ENCODE data around the gene ATG13.

ATG13 gene

DNA sequence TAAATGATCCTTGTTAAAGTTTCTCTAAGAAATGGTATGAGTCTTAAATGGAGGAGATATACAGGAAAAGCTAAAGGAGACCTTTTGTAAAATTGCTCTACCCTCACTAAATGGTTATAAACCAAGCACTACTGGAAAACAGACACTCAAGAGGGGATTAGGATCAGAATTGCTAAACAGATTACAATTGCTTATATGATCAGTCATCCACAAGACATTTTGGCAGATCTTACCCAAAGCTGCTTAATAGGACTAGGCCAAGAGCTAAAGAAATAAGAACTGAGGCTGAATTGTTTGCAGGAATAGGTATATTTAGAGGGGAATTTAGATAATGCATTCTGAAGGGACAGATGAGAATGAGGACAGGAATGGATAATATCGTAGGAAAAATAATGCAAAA is 9.8 kb upstream of the ATG13 start:
- TF ChIP-seq, protein P1, sequence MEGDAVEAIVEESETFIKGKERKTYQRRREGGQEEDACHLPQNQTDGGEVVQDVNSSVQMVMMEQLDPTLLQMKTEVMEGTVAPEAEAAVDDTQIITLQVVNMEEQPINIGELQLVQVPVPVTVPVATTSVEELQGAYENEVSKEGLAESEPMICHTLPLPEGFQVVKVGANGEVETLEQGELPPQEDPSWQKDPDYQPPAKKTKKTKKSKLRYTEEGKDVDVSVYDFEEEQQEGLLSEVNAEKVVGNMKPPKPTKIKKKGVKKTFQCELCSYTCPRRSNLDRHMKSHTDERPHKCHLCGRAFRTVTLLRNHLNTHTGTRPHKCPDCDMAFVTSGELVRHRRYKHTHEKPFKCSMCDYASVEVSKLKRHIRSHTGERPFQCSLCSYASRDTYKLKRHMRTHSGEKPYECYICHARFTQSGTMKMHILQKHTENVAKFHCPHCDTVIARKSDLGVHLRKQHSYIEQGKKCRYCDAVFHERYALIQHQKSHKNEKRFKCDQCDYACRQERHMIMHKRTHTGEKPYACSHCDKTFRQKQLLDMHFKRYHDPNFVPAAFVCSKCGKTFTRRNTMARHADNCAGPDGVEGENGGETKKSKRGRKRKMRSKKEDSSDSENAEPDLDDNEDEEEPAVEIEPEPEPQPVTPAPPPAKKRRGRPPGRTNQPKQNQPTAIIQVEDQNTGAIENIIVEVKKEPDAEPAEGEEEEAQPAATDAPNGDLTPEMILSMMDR (IDR thresholded peaks at IDR 0.05; ENCODE audit: low read depth, low read length) = no peak
- no peak for DNase-seq (ENCODE audit: extremely low read depth, low read depth)

DNA sequence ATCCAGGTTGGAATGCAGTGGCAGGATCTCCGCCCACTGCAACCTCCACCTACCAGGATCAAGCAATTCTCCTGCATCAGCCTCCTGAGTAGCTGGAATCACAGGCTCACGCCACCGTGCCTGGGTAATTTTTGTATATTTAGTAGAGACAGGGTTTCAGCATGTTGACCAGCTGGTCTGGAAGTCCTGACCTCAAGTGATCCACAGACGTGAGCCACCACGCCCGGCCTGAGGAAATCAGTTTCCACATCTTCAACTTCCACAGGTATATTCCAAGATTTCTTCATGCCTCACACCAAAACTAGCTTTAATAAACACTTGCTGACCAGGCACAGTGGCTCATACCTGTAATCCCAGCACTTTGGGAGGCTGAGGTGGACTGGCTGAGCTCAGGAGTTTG is 8.0 kb upstream of the ATG13 start:
- DNase-seq (ENCODE audit: extremely low read depth, low read depth) = no peak
- TF ChIP-seq, protein P1 (IDR thresholded peaks at IDR 0.05; ENCODE audit: low read depth, low read length) = no peak

DNA sequence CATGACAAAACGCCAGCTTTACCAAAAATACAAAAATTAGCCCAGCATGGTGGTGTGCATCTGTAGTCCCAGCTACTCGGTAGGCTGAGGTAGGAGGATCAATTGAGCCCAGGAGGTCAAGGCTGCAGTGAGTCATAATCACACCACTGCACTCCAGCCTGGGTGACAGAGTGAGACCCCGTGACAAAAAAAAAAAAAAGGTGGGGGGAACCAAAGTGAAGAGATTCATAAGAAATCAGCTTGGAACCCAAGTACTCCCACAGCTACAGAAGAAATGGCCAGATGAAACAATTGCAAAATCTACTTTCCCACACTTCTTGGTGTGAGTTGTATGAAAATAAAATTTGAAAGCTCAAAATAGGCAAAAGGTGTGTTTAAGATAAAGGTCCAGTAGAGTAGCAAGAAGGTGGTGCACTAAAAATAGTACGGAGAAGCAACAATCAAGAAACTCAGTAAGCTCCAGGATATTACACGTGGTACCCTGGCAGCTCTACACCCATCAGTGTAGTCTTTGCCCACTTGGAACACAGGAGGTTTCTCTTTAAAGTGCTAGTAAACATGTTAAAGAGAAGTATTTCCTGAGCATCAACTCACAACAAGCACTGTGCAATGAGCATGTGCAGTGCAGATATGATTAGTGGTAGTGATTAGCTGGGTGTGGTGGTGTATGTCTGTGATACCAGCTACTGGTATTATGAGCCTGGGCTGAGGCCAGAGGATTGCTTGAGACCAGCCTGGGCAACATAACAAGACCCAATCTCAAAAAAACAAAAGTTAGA is 5.6 kb upstream of the ATG13 start:
- no peak for DNase-seq (ENCODE audit: extremely low read depth, low read depth)

DNA sequence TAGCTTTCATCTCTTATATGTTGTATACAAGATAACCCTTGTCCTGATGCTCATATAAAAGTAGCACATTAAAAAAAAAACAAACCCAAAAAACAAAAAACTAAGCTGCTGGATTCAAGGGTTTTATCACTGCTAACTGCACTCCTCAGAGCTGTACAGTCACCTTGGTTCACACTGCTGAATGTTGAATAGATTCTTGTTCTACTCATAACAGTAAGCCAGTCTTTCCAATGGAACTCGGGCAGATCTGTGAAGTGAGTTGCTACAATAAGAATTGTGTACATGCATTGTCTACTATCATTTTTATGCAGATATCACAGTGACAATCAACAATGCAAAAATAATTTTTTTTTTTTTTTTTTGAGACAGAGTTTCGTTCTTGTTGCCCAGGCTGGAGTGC is 5.0 kb upstream of the ATG13 start:
- no peak for DNase-seq (ENCODE audit: extremely low read depth, low read depth)
- TF ChIP-seq, protein P1 (IDR thresholded peaks at IDR 0.05; ENCODE audit: low read depth, low read length) = no peak

More for the DNA sequence above, 5.6 kb upstream of the ATG13 start:
- TF ChIP-seq, protein P1 (IDR thresholded peaks at IDR 0.05; ENCODE audit: low read depth, low read length) = no peak

DNA sequence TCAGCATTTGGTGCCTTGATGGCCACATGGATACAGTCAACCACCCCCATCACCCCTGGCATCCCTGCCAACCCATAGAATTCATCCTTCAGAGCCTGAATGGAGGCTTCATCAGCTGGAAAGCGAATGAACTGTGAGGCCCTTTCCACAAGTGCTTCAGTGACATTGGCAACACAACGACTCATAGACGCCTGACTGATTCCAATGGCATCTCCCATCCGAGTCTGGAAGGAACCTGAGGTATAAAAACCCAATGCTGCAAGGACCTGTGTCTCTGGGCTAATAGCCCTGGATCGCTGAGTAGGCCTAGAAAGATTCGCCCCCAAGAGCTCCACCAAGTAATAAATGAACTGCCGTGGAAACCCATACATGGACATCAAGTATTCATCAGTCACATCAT is 1.6 kb upstream of the ATG13 start:
- TF ChIP-seq, protein P1 (IDR thresholded peaks at IDR 0.05; ENCODE audit: low read depth, low read length) = no peak
- no peak for DNase-seq (ENCODE audit: extremely low read depth, low read depth)

DNA sequence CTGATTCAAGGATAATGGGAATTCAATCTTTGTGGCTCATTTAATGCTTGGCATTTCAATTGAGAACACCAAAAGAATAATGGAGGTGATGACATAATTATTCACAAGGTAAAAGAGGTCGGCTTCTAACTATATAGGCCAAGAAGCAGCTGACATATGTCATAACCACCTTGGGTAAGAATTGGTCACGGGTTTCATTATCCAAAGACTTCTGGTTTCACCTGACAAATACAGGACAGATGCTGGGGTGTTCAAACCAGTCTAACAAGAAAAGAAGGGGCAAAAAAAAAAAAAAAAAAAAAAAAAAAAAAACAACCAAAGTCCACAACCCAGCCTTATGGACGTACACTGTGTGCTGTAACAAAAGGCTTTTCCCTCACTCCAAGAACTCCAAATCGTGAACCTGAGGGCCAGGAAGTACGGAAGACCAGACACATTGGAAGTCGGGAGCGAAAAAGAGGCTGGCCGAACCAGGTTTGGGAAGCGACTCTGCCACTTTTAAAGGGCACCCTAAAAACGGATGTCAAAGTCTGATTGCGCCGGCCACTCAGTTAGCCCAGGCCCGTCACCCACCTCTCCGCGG is 711 bp upstream of the ATG13 start:
- TF ChIP-seq, protein P1 (IDR thresholded peaks at IDR 0.05; ENCODE audit: low read depth, low read length) = no peak
- no peak for DNase-seq (ENCODE audit: extremely low read depth, low read depth)

DNA sequence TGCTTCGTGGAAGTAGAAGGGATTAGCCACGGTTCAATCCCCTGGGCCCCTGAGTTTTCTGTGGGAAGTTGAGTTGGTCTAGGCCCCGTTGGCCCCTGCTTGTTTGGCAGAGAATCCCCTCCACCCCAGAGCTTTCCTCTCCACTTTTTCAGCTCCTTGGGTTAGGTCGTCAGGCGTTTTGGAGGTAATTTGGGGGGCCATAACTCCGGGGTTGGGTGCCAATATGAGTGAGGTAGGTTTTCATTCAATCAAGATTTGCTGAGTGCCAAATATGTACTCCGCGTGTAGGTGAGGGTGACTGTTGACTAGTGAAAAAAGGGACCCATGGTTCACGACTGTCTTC is 590 bp downstream of the ATG13 start:
- no peak for DNase-seq (ENCODE audit: extremely low read depth, low read depth)
- TF ChIP-seq, protein P1 (IDR thresholded peaks at IDR 0.05; ENCODE audit: low read depth, low read length) = no peak

All from AG09319 (cell line).